GM19467 (cell line): ENCODE results near the gene PMCH.
"Not testable (repeated sequence)": the region's sequence is repeated elsewhere in the genome, so short reads cannot be mapped to it uniquely, and the experiment has no call there.

Source experiments
- ATAC-seq: cut with Tn5 transposase; IDR thresholded peaks from one replicate; pipeline ENCODE4 v1.9.1; 2021; ENCODE audit warnings: mild to moderate bottlenecking, moderate library complexity; ENCODE audit not compliant: unreplicated experiment

Gene PMCH, protein sequence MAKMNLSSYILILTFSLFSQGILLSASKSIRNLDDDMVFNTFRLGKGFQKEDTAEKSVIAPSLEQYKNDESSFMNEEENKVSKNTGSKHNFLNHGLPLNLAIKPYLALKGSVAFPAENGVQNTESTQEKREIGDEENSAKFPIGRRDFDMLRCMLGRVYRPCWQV

GRCh38 chr12:102197789-102198188 lies at the start of gene PMCH:
TSS of gene PMCH (minus strand) at chr12:102197833. CDS start at chr12:102197770, 63 bp downstream.
- ATAC-seq, result no peak

GRCh38 chr12:102240859-102241258 lies 43.2 kb upstream of the PMCH start:
- ATAC-seq, result not testable (repeated sequence)

- ATAC-seq, result no peak
Observed at GRCh38 chr12:102234599-102234998, 37.0 kb upstream of the PMCH start.

GRCh38 chr12:102232446-102232845 lies 34.8 kb upstream of the PMCH start:
- no peak for ATAC-seq

DNA sequence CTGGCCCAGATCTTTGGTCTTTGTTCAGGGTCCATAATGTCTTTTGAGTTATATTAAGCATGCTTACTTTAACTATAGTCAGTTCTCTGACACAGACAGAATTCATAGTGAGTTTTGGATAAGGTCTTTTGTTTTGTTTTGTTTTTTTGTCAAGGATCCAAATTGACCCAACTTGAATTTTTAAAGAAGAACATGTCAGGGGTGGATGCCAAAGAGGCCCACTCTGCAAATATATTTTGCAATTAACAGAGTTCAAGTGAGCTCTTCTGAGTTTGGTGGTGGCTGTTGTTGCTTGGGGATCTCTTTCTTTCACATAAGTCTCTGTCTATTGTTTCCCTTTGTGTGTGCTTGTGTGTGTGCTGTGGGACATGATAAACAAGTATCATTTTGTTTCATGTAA lies 34.4 kb upstream of the PMCH start:
- no peak for ATAC-seq

DNA sequence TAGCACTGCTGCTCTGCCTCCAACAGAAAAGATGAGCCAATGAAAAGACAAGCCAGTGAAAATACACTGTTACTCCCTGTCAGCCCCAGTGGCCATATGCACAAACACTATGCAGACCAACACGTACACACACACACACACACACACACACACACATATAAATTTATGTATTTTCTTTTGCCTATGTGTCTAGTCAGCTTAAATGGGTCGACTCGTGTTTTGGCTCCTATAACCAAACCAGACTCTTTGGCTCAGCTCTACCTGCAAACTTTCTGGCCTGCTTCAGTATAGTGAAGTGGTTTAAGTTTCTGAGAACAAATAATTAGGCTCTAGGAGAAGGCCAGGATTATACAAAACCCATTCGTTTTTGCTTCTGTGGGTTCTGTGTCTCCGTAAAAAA lies 30.3 kb upstream of the PMCH start:
- no peak for ATAC-seq

GRCh38 chr12:102220736-102221135 lies 23.1 kb upstream of the PMCH start:
- no peak for ATAC-seq

- ATAC-seq, result no peak
Observed at GRCh38 chr12:102215992-102216691, 18.5 kb upstream of the PMCH start.

DNA sequence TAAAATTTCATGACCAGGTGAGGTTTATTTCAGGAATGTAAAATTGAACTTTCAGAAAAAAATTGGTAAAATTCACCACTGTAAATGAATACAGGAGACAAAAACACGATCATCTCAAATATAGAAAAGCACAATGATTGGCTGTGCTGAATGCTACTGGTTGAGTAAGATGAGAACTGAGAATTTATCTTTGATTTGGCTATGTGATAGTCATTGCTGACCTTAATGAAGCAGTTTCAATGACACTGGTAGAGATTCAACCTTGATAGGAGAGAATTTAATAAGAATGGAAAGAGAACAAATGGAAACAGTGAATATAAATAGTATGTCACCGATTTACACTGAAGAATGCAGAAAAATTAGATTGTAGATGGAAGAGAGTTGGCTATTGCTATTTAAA lies 6.4 kb upstream of the PMCH start:
- ATAC-seq, result no peak

DNA sequence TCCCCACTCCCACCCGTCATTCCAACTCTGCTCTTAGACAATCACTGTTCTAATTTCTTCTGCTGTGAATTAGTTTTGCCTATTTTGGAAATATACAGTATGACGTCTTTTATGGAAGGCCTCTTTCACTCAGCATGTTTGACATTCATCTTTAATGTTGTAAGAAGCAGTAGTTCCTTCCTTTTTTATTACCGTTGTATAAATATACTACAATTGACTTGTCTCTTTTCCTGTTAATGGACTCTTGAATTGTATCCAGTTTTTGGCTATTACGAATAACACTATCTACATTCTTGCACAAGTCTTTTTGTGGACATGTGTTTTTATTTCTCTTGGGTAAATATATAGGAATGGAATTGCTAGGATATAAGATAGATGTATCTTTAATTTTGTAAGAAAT lies 4.9 kb upstream of the PMCH start:
- no peak for ATAC-seq

GRCh38 chr12:102201436-102202061 lies 3.9 kb upstream of the PMCH start:
- ATAC-seq, result no peak

GRCh38 chr12:102195826-102196225 lies 1.8 kb downstream of the PMCH start:
- ATAC-seq, result no peak

DNA sequence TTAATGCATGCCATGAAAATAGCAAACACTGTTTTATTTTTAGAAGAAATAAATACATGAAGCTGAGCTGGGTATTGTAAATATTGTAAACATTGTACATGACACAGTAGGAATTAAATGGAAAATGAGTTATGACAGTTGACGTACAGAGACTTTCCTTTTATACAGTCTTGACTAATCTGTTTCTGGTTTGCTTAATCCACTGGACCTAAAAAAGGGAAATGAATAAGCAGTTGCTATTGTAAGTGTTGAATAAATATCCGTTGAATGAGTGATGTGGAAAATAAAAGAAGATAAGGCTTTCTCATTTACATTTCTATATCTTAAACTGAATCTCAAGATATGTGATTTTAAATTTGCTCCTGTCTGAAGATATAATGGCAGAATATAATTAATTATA lies 15.0 kb downstream of the PMCH start:
- ATAC-seq, result no peak

DNA sequence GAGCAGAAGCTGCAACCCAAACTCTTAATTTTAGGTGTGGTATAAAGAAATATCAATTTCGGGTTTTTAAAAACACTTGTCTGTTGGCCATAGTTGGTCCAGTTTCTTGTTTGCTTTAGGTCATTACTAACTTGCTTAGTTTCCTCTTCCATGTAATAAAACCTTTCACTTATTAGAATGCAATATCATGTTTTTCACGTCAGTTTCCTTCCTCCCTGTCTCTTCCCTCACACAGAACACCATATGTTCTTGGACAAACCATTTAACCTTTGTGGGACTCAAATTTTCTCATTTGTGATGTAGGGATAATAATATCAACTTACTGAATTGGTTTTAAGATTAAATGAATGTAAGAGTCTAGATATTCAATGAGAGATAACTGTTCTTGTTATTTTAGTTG lies 22.9 kb downstream of the PMCH start:
- no peak for ATAC-seq

DNA sequence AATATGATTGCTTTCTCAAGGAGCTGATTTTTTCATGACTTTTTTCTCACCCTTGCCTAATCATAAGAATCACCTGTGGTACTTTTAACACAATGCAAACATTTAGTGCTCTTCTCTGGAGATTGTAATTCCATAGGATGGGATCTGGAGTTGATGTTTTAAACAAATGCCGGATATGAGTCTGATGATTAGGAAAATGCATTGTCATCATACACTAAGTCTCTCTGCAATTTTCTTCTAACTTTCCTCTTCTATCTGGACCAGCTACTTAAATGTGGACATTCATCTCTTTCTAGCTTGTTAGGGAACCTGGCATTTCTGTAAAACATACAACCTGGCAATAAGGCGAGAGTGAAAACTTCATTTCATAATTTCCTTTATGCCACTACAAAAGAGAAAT lies 23.5 kb downstream of the PMCH start:
- ATAC-seq, result no peak

DNA sequence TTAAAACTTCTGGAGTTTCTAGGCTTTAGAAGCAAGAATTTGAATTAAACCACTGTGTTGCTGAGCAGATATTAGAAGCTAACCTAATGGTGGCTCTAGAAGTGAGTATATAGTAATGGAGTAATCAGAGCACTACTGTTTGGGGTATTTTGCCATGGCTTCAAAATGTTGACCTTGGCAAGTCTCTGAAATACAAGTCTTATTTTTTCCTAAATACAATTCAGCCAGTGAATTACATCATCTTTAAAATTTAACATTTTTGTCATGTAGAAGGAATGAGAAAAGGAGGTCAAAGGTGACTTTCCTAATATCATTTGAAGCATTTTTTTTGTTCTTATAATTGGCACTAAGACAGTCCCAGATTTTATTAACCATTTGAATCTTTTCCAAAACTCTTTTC lies 25.2 kb downstream of the PMCH start:
- ATAC-seq, result no peak

- ATAC-seq, result no peak
Observed at GRCh38 chr12:102171951-102172350, 25.7 kb downstream of the PMCH start.

GRCh38 chr12:102169922-102170621 lies 27.6 kb downstream of the PMCH start:
- peak; percentile 71 for ATAC-seq

- ATAC-seq, result no peak
Observed at GRCh38 chr12:102167821-102168604, 29.6 kb downstream of the PMCH start.

DNA sequence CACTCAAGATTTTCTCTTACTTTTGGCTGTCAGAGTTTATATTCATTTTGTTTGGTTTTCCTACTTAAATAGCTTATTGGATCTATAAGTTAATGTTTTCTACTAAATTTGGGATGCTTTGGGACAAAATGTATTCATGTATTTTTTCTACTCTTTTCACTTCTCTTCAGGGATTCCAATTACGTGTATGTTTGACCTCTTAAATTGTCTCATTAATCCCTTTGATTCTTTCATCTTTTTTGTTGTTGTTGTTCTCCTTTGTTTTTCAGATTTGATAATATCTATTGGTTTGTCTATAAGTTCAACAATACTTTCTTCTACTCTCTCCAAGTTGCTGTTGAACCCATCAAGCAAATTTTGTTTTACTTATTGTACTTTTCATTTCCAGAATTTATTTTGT lies 34.2 kb downstream of the PMCH start:
- ATAC-seq, result no peak

GRCh38 chr12:102155206-102155605 lies 42.4 kb downstream of the PMCH start:
- not testable (repeated sequence) for ATAC-seq
